ENCODE measurements around the gene FLT3.

DNA sequence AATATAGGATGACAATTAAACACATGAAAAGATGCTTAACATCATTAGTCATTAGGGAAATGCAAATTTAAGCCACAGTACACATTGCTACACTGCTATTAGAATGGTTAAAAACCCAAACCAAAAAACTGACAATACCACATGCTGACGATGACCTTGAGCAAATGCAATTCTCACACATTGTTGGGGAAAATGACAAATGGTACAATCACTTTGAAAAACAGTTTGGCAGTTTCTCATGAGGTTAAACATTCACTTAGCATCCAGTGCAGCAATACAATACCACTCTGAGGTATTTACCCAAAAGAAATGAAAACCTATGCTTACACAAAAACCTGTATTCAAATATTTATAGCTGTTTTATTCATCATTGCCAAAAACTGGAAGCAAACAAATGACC lies 11.3 kb downstream of the FLT3 start:
- no peak for TF ChIP-seq CTCF (conservative IDR thresholded peaks at IDR 0.05)
- TF ChIP-seq ZFX (IDR thresholded peaks at IDR 0.05), result no peak

All from C4-2B (cell line).